Activated CD4-positive, alpha-beta T cell treated with anti-CD3 and anti-CD28 coated beads, Interleukin-2, amount 50 U/mL, for 4 hours (primary cell): ENCODE data around the gene AK4.
"Not testable (repeated sequence)": the region's sequence is repeated elsewhere in the genome, so short reads cannot be mapped to it uniquely, and the experiment has no call there.

Experiments
- DNase-seq, 2 experiments: peaks; one replicate each; pipeline ENCODE4 v3.0.0-alpha.2; 2020

The AK4 gene

DNA sequence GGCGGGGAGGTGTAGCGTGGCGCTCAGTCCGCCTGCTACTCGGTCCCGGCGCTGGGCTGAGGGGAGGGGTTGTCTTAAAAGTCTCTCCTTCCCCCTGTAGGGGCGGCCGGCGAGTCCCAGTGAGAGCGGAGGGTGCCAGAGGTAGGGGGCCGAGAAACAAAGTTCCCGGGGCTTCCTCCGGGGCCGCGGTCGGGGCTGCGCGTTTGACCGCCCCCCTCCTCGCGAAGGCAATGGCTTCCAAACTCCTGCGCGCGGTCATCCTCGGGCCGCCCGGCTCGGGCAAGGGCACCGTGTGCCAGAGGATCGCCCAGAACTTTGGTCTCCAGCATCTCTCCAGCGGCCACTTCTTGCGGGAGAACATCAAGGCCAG lies at the start of gene AK4:
TSS of gene AK4 (plus strand) at position 26 of the 370 bp plus-strand sequence. CDS start at position 231, 205 bp downstream.
- not testable (repeated sequence) for DNase-seq

DNA sequence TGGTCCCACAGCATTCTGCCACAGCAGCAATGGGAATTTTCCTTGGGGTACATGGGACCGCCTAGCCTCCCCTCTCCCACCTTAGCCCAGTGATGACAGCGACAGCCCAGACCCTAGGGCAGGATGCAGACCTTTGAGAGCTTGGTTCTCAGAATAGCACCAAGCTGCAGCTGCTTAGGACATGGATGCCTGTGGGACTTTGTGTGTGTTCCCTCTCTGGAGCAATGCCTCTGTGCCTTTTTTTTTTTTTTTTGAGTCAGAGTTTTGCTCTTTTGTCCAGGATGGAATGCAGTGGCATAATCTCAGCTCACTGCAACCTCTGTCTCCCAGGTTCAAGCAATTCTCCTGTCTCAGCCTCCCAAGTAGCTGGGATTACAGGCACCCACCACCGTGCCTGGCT lies 44.2 kb upstream of the AK4 start:
- DNase-seq, result no peak

DNA sequence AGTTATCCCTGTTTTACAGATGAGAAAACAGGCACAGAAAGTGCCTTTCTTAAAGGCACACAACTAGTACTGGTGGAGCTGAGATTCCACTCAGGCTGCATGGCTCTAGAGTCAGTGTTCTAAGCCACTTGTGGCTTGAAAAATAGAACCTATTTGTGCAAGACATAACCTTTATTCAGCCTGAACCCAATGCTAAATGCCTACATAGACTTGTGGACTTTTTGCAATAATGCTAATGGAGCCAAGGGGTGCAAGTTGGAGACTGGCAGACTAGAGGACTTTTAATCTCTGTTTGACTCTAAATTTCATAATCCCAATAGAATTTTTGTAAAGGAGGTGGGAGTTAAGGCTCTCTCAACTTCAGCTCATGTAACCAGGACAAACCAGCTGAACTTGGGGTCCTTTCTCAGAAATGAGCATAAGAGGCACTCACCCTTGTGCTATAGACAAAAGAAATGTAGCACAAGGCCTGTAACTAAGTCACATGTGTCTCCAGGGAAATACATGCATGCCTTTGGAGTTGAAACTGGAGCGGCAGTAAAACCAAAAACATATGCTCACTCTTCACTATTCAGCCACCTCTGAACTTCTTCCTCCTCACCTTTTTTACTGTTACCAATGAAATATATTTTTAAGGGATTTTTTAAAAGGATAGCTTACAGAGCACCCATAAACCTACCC lies 43.0 kb upstream of the AK4 start:
- DNase-seq, result no peak

DNA sequence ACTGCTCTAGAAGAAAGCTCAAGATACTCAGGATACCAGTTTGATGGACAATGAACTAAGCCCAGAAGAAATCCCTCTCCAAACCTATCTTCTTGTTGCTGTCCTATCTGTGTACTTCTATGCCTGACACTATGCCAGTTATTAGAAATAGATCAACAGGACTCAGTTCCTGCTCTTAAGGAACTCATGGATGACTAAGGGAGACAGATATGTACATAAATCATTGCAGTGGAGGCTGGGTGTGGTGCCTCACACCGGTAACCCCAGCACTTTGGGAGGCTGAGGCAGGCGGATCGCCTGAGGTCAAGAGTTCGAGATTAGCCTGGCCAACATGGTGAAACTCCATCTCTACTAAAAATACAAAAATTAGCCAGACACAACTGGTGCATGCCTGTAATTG lies 42.4 kb upstream of the AK4 start:
- DNase-seq, result no peak

DNA sequence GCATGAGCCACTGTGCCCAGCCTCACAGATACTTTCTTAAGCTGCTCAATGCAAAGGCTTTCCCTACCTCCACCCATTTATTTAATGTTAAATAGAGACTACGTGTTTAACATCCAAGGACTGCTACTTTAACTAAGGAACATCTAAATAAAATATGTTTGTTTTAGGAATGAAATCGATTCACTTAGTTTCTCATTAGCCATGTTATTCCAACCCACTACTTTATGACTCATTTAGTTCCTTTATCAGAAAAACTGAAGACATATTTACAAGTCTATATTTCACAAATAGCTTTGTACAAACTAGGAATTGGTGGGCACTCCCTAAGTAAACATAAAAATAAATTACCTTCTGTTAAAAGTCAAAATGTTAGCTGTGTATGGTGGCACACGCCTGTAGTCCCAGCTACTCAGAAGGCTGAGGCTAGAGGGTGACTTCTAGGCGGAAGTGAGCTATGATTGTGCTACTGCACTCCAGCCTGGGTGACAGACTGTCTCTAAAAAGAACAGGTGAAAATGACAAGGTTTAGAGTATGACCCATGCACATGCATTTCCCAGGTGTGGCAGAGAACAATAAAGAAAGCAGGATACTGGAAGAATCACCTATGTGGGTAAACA lies 39.9 kb upstream of the AK4 start:
- no peak for DNase-seq

DNA sequence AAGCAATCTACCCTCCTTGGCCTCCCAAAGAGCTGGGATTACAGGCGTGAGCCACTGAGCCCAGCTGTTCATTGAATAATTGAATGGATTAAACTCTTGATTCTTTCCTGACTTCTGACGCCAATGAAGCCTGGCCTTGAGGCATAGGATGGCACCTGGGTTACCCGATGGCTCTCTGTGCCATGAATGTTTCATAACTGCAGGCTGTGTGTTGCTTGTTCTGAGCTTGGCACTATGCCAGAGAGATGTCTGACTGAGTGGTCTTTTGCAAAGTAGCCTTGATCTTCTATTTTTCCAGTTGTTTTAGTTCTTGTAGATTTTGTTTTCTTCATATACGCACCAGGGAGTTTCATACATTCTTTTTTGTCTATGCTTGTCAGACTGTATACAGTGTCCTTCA lies 38.5 kb upstream of the AK4 start:
- DNase-seq, result no peak

DNA sequence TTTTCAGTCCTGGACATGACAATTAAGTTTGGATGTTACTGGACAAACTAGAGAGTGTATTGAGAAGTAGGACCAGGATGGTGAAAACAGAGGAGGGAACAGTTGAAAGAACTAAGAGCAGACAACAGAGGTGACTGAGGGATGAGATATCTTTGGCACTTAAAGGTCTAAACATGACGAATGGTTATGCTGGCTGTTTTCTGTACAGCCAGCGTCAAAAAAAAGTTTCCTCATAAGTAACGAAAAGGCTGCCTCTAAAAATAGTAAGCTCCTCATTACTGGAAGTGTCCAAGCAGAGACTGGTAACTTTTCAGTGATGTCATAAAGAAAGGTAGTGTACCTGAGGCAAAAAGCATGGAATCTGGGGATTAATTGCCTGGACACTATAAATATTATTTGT lies 35.2 kb upstream of the AK4 start:
- DNase-seq, result no peak

DNA sequence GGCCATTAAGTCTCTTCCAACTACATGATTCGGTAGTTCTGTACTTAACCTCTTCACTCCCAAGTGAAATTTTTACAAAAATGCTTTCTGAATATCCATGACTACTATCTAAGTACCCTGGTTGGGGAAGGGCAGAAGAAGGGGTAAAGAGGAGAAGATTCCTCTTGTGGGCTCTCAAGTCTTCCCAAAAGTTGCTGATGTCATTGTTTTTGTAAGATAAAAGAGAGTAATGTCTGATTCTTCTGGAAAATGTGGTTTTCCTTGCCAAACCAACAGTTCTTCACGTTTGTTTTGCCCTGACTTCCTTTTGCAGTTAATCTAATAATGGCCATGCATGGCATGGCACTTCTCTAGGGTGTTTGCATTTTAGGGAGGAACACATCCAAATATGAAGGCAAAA lies 34.7 kb upstream of the AK4 start:
- no peak for DNase-seq

DNA sequence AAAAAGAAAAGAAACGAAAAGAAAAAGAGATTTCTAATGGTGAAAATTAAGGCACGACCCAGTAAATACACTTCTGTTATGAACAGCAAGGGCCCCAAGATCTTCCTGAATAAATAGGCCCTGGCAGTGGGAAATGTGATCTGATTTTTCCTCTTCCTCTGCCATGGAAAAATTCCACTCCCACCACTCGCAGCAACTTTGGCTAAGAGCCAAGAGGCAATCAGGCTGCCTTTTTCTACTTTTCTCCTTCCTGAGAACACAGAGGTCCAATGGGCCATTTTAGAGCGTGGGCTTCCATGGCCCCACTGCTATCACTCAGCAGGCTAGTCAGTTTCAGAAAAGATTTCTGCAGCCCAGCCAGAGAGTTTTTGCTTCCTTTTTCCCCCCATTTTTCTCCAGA lies 33.7 kb upstream of the AK4 start:
- DNase-seq, result no peak

DNA sequence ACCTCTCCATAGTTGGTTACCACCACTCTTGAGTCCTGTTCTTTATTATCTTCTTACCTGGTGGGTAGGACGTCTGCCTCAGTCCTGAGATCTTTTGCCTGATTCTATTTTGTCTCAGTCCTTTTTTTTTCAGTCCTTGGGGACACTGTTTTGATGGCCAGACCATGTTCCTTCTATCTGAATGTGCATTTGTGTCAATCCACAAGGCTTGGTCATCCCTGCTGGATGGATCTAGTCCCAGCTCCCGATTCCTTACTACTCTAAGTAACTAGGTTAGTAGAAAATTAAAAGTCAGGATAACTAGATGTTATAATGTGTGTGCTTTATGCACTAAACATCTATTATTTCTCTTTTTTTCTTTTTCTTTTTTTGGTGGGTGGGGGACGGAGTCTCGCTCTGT lies 28.1 kb upstream of the AK4 start:
- DNase-seq, result no peak

DNA sequence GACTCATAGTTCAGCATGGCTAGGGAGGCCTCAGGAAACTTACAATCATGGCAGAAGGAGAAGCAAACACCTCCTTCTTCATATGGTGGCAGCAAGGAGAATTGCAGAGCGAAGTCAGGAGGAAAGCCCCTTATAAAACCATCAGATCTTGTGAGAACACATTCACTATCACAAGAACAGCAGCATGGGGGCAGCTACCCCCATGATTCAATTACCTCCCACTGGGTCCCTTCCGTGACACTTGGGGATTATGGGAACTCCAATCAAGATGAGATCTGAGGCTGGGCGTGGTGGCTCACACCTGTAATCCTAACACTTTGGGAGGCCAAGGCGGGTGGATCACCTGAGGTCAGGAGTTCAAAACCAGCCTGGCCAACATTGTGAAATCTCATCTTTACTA lies 18.9 kb upstream of the AK4 start:
- not testable (repeated sequence) for DNase-seq

DNA sequence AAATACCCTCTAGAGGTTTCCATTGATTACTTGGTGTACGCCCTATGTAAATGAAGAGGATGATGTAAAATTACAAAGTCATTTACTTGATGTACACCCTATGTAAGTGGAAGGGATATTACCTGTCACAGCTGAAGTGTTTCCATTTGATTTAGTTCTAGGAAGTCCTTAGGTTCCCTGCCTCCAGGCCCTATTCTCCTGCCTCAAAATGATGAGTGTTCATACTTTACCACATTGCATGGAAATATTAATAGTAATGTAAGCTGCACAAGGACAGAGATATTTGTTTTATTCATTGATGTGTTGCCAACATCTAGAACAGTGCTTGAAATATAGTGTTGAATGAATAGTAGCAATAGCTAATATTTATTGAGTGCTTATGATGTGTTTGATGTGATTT lies 9.5 kb upstream of the AK4 start:
- no peak for DNase-seq

DNA sequence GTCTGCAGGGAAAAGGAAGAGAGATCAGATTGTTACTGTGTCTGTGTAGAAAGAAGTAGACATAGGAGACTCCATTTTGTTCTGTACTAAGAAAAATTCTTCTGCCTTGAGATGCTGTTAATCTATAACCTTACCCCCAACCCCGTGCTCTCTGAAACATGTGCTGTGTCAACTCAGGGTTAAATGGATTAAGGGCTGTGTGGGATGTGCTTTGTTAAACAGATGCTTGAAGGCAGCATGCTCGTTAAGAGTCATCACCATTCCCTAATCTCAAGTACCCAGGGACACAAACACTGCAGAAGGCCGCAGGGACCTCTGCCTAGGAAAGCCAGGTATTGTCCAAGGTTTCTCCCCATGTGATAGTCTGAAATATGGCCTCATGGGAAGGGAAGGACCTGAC lies 8.2 kb upstream of the AK4 start:
- not testable (repeated sequence) for DNase-seq

DNA sequence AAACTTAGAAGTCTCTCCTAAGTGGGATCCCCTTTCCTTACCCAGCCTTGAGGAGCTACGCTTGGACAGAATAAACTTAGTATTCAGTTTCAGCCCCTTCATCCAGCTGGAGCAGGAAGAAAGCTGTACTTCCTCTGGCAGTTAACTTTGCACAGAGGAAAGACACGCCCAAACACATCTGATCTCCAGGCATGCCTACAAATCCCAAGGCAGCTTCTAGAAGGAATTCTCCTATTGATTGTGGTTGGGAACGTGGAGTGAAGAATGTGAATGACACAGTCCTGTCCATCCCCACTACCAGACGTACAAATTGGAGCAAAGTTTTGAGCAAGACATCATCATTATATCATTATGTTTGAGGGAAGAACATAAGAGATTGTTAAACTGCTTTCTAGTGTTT lies 6.6 kb upstream of the AK4 start:
- DNase-seq, result no peak

DNA sequence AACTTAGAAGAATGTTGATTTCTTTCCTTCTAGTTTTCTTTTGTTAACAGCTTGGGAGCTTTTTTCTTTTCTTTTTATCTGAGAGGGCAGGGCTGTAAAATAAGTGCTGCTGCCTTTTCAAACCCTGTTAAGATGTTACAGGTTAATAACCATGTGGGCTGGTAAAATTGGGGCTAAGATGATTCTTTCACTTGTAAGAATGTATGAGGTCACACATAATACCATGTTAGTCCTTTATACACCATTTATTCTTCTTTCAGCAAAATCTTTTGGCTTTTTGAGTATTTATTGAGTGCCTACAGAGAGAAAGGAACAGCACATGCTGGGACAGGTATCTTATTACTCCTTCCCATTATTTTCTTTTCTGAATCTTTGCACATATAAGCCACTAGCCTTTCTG lies 6.1 kb upstream of the AK4 start:
- no peak for DNase-seq

DNA sequence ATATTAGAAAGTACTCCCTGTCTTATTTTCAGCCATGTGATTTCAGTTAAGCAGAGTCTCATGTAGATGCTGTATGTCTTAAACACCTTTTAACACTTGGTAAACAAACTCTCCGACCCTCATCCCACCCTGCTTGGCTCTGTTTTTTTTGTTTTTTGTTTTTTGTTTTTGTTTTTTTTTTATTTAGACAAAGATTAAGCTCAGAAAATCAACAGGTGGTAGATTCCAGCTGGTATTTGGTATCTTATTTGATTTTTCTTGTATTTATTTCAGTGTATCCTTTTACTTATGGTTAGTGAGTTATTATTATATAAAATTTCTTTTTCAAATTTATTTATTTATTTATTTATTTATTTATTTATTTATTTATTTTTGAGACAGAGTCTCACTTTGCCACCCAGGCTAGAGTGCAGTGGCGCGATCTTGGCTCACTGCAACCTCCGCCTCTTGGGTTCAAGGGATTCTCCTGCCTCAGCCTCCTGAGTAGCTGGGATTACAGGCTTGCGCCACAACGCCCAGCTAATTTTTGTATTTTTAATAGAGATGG lies 4.8 kb upstream of the AK4 start:
- DNase-seq, result not testable (repeated sequence)

DNA sequence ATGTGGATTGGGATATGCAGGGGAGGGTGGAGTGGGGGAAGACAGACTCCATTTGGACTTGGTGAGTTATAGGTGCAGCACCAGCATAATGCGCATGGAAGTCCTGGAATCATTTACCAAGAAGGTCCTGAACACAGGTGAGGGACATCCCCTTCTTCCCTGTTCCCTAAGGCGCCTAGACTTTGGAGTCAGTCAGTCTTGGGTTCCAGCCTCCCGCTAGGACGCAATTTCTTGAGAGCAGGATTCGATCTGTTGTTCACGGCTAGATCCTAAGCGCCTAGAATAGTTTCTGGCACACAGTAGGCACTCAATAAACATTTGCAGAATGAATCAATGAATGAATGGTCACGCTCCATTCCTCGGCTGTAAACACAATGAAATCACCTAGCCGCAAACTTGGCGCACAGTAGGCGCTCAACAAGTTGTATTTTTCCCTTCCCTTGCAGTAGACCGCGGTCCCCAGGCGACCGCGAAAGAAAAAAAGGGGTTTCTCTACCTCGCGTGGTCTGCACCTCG lies 1.0 kb upstream of the AK4 start:
- no peak for DNase-seq

DNA sequence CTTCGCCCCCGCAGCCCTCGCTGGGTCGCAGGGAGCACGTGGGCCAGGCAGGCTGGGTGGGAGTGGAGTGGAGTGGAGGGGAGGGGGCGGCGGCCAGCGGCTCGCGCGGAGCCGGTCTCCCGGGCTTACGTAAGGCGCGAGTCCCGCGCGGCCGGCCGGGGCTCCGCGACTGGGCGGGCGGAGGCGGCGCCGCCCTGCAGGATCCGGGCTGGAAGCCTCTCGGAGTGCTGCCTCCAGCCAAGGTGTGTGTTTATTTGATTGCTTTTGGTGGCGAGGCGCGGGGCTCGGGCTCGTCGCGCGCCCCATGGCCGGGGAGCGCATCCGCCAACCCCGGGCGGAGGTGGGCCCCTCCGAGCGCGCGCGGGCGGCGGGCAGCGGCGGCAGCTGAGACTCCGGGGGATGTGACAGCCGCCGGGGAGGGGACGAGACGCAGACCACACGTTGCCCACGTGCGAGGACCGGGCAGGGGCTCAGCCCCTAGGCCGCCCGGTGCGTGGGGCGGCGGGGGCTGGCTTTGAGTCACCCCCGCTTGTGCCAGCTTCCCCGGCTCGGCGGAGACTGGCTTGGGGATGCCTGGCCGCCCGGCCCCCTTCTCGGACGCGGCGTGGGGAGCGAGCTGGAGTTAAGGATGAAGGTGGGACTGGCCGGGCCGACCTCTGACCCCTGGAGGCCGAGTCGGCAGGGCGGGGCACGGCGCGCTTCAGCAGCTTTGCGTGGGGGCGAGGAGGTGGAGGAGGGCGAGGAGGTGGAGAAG lies 402 bp upstream of the AK4 start:
- peak; percentile 14 to 33 for DNase-seq

DNA sequence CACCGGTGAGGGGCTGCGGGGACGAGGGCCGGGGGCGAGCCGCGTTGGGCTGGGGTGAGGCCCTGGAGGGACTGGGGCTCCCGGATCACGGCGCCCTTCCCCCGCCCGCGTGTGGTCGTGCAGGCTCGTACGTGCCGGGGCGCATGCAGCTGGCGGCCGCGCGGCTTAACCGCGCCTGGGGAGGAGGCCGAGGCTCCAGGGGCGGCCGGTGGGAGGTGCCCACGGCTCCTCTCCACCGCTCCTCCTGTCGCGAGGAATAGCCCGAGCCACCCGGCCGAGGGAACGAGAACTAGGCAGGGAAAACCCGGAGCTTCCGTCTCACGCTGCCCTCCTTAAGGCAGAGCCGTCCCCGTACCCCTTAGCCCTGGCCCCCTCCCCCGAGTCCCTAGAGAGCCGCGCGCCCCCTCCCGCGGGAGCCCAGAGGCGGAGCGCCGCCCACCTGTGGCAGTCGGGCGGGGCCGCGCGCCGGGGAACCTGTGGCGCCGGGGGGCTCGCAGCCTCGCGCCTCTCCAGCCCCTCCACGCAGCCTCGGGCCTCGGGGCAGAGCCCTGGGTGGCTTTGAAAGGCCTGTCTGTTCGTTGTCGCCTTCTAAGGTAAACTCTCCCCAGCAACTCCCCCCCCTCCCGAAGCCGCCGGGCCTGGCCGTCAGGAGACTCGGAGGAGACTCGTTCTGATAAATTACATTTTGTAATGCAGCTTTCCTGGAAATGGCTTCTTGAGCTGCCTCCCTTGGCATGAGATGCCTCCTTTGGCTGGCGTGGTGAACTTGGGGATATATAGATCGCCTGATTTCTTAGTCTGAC lies 746 bp downstream of the AK4 start:
- peak; percentile 12 to 13 for DNase-seq

DNA sequence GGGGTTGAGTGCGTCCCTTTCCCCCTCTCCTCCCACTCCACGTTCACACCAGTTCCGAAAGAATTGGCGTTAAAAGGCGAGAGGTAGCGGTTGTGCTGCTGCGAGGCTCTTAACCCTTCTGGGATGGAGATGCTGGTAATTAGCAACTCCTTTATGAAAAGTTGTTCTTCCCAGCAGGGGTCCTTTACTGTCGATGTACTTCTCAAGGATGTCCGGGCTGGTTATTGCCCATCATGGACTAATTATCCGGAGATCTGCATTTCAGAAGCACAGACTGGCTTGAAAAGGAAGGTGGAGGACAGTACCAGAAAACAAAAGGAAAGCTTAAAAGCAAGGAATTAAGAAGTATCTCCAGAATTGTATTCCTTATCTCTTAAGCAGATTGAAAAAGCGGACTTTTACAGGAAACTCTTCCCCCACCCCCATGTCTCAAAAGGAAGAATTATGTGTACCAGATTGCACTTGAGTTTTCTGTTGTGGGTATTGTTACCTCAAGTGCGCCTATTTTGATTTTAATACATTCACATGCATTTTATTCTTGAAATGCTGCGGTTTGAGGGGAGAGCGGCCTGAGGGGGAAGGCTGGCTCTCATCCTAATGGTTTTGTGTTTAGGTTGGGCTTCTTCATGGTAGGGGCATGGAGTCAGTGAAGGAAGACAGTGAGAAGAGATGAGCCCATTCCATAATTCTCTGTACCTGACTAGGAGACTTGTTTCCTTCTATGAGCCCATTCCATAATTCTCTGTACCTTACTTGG lies 1.5 kb downstream of the AK4 start:
- DNase-seq, result no peak

DNA sequence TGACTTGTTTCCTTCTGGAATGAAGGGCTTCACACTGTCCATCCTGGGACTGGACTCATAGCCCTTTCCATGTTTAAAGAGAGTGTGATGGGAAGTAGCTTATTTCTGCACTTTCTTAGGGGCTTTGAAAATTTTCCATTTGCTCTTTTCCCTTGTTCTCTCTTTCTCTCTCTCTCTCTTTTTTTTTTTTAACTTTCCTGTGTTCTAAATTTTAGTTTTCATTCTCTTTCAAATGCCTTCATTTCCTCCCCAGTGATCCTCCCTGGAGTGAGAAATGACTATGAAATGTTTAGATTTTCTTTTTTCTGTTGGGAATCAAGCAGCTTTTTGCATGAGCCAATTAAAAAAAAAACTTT lies 2.1 kb downstream of the AK4 start:
- no peak for DNase-seq

DNA sequence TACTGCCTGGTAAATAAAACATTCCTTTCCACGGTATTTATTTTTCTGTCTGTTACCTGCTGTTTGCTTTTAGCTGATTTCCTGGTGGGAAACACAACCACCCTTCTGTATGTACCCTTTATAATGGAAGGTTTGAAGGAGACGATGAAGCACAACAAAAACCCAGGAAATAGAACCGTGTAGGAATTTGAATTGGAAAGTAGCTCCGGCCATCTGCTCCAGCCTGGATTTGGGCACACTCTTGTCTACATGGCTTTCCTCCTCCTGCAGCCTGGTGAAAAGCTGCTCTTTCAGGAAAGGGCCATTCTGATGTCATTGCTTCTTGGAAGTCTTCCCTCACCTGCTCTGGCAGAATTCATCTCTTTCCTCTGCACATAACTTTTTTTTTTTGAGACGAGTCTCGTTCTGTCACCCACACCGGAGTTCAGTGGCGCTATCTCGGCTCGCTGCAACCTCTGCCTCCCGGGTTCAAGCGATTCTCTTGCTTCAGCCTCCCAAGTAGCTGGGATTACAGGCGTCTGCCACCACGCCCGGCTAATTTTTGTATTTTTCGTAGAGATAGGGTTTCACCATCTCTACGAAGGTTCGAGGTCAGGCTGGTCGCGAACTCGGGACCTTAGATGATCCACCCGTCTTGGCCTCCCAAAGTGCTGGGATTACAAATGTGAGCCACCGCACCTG lies 2.7 kb downstream of the AK4 start:
- no peak for DNase-seq
